Stomach smooth muscle (tissue), 2 donors: ENCODE data around the gene OR2C3.
"Not testable (repeated sequence)": the region's sequence is repeated elsewhere in the genome, so short reads cannot be mapped to it uniquely, and the experiment has no call there.

Experiments used
- H3K27ac ChIP-seq: one replicate; pipeline ENCODE4 v1.7.0; 2013; ENCODE audit warnings: mild to moderate bottlenecking, low read length, inconsistent platforms
- H3K27me3 ChIP-seq, 2 donors: one replicate each; pipeline ENCODE4 v1.7.0; 2013; ENCODE audit warnings: low read length in 2 of 2; ENCODE audit not compliant: insufficient read depth in 2 of 2, control insufficient read depth in 1 of 2
- H3K36me3 ChIP-seq, 2 donors: one replicate each; pipeline ENCODE4 v1.7.0; 2013; ENCODE audit warnings: low read length in 2 of 2; ENCODE audit not compliant: control insufficient read depth in 2 of 2, insufficient read depth in 2 of 2
- H3K4me1 ChIP-seq: one replicate; pipeline ENCODE4 v1.7.0; 2013; ENCODE audit warnings: low read length; ENCODE audit not compliant: control insufficient read depth, insufficient read depth
- H3K4me3 ChIP-seq, 2 donors: one replicate each; pipeline ENCODE4 v1.7.0; 2013; ENCODE audit warnings: low read length in 2 of 2
- H3K9ac ChIP-seq, 2 donors: one replicate each; pipeline ENCODE4 v1.7.0; 2013; ENCODE audit warnings: low read length in 2 of 2, mild to moderate bottlenecking in 1 of 2
- H3K9me3 ChIP-seq, 2 donors: one replicate each; pipeline ENCODE4 v1.7.0; 2013; ENCODE audit warnings: low read length in 2 of 2; ENCODE audit not compliant: control insufficient read depth in 2 of 2
- donor health status: healthy.
- donor health status: Pancreatic carcinoma.

The OR2C3 gene

DNA sequence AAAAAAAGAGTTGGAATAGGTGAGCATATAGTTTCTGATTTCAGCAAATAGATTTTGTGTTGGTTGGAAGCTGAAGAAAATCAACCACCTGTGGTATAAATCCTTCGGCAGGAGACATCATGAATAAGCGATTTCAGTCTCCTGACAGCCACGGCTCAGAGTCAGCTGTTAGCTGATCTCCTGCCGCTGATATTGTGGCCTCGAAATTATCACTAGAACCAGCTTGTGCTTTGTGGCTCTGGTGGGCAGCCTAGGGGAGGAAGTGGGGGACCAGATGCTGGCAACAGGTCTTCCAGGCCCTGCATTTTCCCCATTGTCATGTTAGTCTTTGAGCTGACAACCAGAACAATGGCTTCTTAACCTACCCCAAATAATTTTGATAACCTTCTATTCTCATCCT is 11.9 kb upstream of the OR2C3 start:
- Histone ChIP-seq H3K27ac (no peak overlapping the region), H3K27me3 (no peaks in the 10 kb centered on the region), H3K4me3 (no peak overlapping the region), H3K36me3 (no peaks in the 10 kb centered on the region), H3K9me3 (no peaks in the 10 kb centered on the region), H3K9ac (no peak overlapping the region), H3K4me1 (no peaks in the 10 kb centered on the region)

DNA sequence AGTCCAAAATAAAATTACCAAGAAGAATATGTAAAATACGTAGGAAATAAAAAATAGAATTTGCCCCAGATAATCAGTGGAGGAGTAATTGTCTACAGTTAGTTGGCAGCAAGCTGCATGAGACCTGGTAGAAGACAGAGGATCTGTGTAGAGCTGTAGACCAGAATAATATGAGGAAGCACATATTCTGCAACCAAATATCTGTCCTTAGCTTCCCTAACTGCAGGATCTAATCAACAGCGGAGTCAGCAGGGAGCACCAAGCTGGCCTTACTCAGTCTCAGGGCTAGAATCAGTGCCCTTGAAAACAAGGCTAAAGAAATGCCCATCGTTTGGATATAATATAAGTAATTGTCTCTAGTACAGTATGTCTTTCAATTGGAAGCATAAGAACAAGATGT is 6.6 kb upstream of the OR2C3 start:
- Histone ChIP-seq H3K27me3 (no peaks in the 10 kb centered on the region), H3K4me3 (no peak overlapping the region), H3K9me3 (peaks cover 0 to 1% of the 10 kb centered on the region in 2 donors)

GRCh38 chr1:247540581-247540980 is 4.3 kb upstream of the OR2C3 start:
- Histone ChIP-seq H3K9ac (no peak overlapping the region), H3K27me3 (no peaks in the 10 kb centered on the region), H3K36me3 (no peaks in the 10 kb centered on the region), H3K4me1 (no peaks in the 10 kb centered on the region), H3K4me3 (no peak overlapping the region), H3K9me3 (peaks cover 0 to 1% of the 10 kb centered on the region in 2 donors), H3K27ac (no peak overlapping the region)

More for the DNA sequence above, 6.6 kb upstream of the OR2C3 start:
- H3K36me3 ChIP-seq: no peaks in the 10 kb centered on the region
- H3K9ac ChIP-seq: no peak overlapping the region
- no peaks in the 10 kb centered on the region for H3K4me1 ChIP-seq
- H3K27ac ChIP-seq: no peak overlapping the region

- H3K9me3 ChIP-seq: peaks cover 0 to 1% of the 10 kb centered on the region in 2 donors
- no peaks in the 10 kb centered on the region for H3K4me1 ChIP-seq
- H3K9ac ChIP-seq: no peak overlapping the region
- H3K36me3 ChIP-seq: no peaks in the 10 kb centered on the region
- peaks cover 0 to 2% of the 10 kb centered on the region in 2 donors for H3K27me3 ChIP-seq
- no peak overlapping the region for H3K27ac ChIP-seq
- H3K4me3 ChIP-seq: no peak overlapping the region
Measured at GRCh38 chr1:247539215-247539614, 3.0 kb upstream of the OR2C3 start.

- Histone ChIP-seq H3K9me3 (peaks cover 0 to 1% of the 10 kb centered on the region in 2 donors), H3K27ac (no peak overlapping the region), H3K4me3 (no peak overlapping the region), H3K4me1 (no peaks in the 10 kb centered on the region), H3K9ac (no peak overlapping the region), H3K27me3 (peaks cover 0 to 2% of the 10 kb centered on the region in 2 donors), H3K36me3 (no peaks in the 10 kb centered on the region)
Measured at GRCh38 chr1:247538561-247538960, 2.3 kb upstream of the OR2C3 start.

DNA sequence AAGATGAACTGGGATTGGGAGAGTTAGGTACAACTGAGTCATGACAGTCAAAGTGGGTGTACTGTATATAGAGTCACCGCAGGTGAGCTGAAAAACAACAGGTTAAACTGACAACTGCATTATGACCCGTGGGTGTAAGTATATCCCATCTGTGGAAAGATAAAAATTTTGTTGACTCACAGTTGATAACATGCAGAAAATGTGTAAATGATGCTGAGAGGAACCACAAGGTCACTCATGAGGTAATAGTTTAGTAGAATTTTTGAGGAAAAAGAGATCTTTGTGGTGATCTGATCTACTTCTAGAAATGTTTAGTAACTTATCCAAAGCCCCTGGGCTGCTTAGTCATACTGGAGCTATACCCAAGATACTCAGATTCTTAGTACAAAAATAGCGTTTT is 838 bp downstream of the OR2C3 start:
- peaks cover 0 to 5% of the 10 kb centered on the region in 2 donors for H3K27me3 ChIP-seq
- H3K36me3 ChIP-seq: no peaks in the 10 kb centered on the region
- peaks cover 0 to 1% of the 10 kb centered on the region in 2 donors for H3K9me3 ChIP-seq
- no peak overlapping the region for H3K9ac ChIP-seq
- H3K4me1 ChIP-seq: no peaks in the 10 kb centered on the region
- no peak overlapping the region for H3K4me3 ChIP-seq
- no peak overlapping the region for H3K27ac ChIP-seq

DNA sequence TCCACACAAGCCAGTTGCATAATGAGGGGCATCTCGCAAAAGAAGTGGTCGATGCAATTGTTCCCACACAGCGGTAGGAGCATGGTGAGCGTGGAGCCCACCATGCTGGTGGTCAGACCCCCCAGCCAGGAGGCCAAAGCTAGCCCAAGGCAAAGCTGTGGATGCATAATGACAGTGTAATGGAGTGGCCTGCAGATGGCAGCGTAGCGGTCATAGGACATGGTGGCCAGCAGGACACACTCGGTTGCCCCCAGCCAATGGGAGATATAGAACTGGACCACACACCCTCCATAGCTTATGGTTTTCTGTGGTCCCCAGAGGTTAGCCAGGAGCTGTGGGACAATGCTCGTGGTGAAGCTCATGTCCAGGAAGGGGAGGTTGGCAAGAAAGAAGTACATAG is 4.3 kb downstream of the OR2C3 start:
- no peaks in the 10 kb centered on the region for H3K4me1 ChIP-seq
- no peak overlapping the region for H3K9ac ChIP-seq
- H3K27me3 ChIP-seq: peaks cover 0 to 5% of the 10 kb centered on the region in 2 donors

DNA sequence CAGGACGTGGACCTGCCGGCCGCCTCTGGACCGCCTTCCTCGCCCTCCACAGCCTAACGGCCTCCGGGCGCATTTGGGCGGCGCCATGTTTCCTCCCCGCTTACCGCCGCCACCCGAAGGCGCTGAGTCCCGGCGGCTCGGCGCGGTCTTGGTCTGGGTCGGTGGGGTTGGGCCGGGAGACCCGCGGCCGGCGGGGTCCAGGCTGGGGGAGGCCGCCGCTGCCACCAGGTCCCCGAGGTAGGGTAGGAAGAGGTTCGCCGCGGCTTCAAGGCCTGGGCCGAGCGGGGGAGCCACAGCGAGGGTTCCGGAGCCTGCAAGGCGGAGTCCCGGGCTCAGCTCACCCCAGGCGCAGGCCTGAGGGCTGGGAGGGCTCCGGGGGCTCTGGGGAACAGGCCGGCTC is 5.5 kb downstream of the OR2C3 start:
- peaks cover 0 to 5% of the 10 kb centered on the region in 2 donors for H3K27me3 ChIP-seq
- H3K9me3 ChIP-seq: no peaks in the 10 kb centered on the region
- no peak overlapping the region for H3K4me3 ChIP-seq
- H3K4me1 ChIP-seq: no peaks in the 10 kb centered on the region
- H3K9ac ChIP-seq: no peak overlapping the region
- no peaks in the 10 kb centered on the region for H3K36me3 ChIP-seq
- H3K27ac ChIP-seq: no peak overlapping the region

More for the DNA sequence above, 4.3 kb downstream of the OR2C3 start:
- no peak overlapping the region for H3K27ac ChIP-seq
- H3K9me3 ChIP-seq: no peaks in the 10 kb centered on the region
- H3K36me3 ChIP-seq: no peaks in the 10 kb centered on the region
- no peak overlapping the region for H3K4me3 ChIP-seq

DNA sequence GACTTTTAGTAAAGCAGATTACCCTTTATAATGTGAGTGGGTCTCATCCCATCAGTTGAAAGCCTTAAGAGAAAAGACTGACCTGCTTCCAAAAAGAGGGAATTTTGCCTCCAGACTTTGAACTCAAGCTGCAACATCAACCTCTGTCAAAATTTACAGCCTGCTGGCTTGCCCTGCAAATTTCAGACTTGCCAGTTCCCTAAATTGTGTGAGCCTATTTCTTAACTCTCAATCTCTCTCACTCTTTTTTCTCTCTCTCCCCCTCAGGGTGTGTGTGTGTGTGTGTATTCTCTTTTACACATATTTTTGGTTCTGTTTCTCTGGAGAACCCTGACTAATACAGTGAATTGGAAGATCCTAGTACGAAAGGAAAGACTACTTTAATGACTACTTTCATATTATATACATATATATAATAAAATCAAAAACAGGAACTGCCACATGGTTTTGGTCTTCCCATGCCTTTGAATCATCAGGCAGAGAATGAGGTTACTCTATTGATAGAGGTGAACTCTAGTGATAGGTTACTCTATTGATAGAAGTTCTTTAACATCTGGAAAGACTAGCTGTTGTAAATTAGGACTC is 6.4 kb downstream of the OR2C3 start:
- H3K9ac ChIP-seq: no peak overlapping the region
- H3K36me3 ChIP-seq: no peaks in the 10 kb centered on the region
- no peaks in the 10 kb centered on the region for H3K4me1 ChIP-seq
- peaks cover 0 to 5% of the 10 kb centered on the region in 2 donors for H3K27me3 ChIP-seq
- no peak overlapping the region for H3K27ac ChIP-seq
- H3K4me3 ChIP-seq: no peak overlapping the region
- no peaks in the 10 kb centered on the region for H3K9me3 ChIP-seq

DNA sequence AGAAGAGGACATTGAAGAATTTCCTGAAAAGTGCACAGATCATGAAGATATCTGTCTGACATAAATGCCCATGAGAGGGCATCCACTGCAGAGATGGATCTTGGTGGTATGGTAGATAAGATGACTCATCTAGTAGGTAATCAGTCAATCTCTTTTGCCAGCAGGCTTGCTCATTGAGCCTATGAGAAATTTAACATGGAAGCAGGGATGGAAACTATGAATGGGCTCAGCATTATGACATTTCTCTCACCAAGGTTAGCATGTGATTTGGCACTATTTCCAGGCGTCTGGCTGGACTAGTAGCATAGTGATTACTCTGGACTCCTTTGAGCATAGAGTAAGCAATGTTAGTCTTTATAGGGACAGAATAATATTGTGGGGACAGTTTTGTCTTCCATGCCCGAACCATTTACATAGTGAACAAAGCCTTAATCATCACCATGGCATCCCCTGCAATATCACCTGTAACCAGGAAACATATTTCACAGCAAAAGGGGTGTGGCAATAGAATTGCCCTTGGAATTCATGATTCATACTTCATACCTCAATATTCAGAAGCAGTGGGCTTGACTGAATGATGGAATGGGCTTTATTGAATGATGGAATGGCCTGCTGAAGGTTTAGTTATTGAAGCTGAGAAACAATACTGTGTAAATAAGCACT is 7.3 kb downstream of the OR2C3 start:
- H3K9me3 ChIP-seq: no peaks in the 10 kb centered on the region
- no peak overlapping the region for H3K27ac ChIP-seq
- no peak overlapping the region for H3K9ac ChIP-seq
- H3K27me3 ChIP-seq: peaks cover 0 to 4% of the 10 kb centered on the region in 2 donors
- no peaks in the 10 kb centered on the region for H3K36me3 ChIP-seq
- H3K4me1 ChIP-seq: no peaks in the 10 kb centered on the region
- H3K4me3 ChIP-seq: no peak overlapping the region

DNA sequence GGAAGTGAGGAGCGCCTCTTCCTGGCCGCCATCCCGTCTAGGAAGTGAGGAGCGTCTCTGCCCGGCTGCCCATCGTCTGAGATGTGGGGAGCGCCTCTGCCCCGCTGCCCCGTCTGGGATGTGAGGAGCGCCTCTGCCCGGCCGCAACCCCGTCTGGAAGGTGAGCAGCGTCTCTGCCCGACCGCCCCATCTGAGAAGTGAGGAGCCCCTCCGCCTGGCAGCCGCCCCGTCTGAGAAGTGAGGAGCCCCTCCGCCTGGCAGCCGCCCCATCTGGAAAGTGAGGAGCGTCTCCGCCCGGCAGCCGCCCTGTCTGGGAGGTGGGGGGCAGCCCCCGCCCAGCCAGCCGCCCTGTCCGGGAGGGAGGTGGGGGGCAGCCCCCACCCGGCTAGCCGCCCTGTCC is 14.4 kb downstream of the OR2C3 start:
- H3K36me3 ChIP-seq, H3K4me3 ChIP-seq, H3K9me3 ChIP-seq, H3K9ac ChIP-seq, H3K27ac ChIP-seq, H3K27me3 ChIP-seq, H3K4me1 ChIP-seq: not testable (repeated sequence)
